Measurements from ENCODE around the gene RIMKLA. TPM values are rescaled to one million over a fixed set of nuclear protein-coding genes. Genes with fewer than 3 reads are reported as not detected.

The RIMKLA gene
- total RNA-seq, 1 donor = not detected

DNA sequence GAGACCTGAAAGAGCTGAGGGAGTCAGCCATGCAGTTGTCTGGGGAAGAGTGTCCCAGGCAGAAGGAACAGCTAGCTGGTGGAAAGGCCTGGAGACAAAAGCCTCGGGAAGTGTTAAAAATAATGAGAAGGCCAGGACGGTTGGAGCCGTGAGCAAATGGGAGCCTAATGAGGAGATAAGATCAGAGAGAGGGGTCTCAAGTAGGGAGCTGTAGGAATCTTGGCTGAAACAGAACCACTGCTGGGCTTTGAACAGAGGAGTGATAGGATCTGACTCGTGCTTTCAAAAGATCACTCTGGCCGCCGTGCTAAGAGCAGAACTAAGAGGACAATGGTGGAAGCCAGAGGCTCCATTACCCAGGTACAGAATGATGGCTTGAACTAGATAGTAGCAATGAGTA lies 43.6 kb upstream of the RIMKLA start:
- TF ChIP-seq, protein P1, sequence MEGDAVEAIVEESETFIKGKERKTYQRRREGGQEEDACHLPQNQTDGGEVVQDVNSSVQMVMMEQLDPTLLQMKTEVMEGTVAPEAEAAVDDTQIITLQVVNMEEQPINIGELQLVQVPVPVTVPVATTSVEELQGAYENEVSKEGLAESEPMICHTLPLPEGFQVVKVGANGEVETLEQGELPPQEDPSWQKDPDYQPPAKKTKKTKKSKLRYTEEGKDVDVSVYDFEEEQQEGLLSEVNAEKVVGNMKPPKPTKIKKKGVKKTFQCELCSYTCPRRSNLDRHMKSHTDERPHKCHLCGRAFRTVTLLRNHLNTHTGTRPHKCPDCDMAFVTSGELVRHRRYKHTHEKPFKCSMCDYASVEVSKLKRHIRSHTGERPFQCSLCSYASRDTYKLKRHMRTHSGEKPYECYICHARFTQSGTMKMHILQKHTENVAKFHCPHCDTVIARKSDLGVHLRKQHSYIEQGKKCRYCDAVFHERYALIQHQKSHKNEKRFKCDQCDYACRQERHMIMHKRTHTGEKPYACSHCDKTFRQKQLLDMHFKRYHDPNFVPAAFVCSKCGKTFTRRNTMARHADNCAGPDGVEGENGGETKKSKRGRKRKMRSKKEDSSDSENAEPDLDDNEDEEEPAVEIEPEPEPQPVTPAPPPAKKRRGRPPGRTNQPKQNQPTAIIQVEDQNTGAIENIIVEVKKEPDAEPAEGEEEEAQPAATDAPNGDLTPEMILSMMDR (IDR thresholded peaks at IDR 0.05; ENCODE audit: extremely low read depth, low read depth, low read length) = no peak
- no peaks in the 10 kb centered on the region for H3K27me3 ChIP-seq (ENCODE audit: insufficient read depth, low read length)
- no peak overlapping the region for H3K4me2 ChIP-seq (ENCODE audit: insufficient read depth, low read length)
- no peak overlapping the region for H3K4me3 ChIP-seq (ENCODE audit: insufficient read depth, low read length)
- H3K36me3 ChIP-seq (ENCODE audit: insufficient read depth, low read length) = no peaks in the 10 kb centered on the region
- peaks cover 19% of the 10 kb centered on the region for H3K4me1 ChIP-seq (ENCODE audit: insufficient read depth, low read length)
- H2AFZ ChIP-seq (ENCODE audit: low read length) = no peak overlapping the region
- peaks cover 22% of the 10 kb centered on the region for H4K20me1 ChIP-seq (ENCODE audit: insufficient read depth, low read length)
- peaks cover 30% of the 10 kb centered on the region for H3K79me2 ChIP-seq (ENCODE audit: insufficient read depth, low read length)
- H3K27ac ChIP-seq (ENCODE audit: low read depth, low read length) = no peak overlapping the region
- no peak for DNase-seq (ENCODE audit: insufficient read length, low spot score, missing footprints)
- H3K9me3 ChIP-seq (ENCODE audit: low read depth, low read length) = no peaks in the 10 kb centered on the region

DNA sequence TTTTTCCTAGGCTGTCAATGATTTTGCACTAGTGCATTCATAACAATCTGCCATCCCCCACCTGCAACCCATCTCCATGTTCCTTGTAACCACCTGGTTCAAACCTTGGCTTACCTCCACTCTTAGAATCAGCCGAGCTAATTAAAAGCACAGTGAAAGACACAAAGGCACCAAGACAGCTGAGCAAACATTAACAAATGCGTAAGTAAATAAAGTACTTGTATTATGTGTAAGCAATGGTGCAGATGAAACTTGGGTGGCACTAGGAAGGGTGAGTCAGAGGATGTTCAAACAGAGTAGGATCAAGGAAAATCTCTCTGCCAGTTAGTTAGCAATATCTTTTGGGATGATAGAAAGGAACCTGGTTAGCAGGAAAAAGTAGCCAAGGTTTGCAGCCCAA lies 40.5 kb upstream of the RIMKLA start:
- H3K4me1 ChIP-seq (ENCODE audit: insufficient read depth, low read length) = peaks cover 5% of the 10 kb centered on the region
- no peak overlapping the region for H3K4me2 ChIP-seq (ENCODE audit: insufficient read depth, low read length)
- no peak overlapping the region for H2AFZ ChIP-seq (ENCODE audit: low read length)
- H4K20me1 ChIP-seq (ENCODE audit: insufficient read depth, low read length) = no peaks in the 10 kb centered on the region
- no peak overlapping the region for H3K27ac ChIP-seq (ENCODE audit: low read depth, low read length)
- H3K36me3 ChIP-seq (ENCODE audit: insufficient read depth, low read length) = no peaks in the 10 kb centered on the region
- H3K27me3 ChIP-seq (ENCODE audit: insufficient read depth, low read length) = no peaks in the 10 kb centered on the region
- no peak for DNase-seq (ENCODE audit: insufficient read length, low spot score, missing footprints)
- no peak overlapping the region for H3K4me3 ChIP-seq (ENCODE audit: insufficient read depth, low read length)
- TF ChIP-seq, protein P1 (IDR thresholded peaks at IDR 0.05; ENCODE audit: extremely low read depth, low read depth, low read length) = no peak
- no peaks in the 10 kb centered on the region for H3K9me3 ChIP-seq (ENCODE audit: low read depth, low read length)
- H3K79me2 ChIP-seq (ENCODE audit: insufficient read depth, low read length) = no peaks in the 10 kb centered on the region

DNA sequence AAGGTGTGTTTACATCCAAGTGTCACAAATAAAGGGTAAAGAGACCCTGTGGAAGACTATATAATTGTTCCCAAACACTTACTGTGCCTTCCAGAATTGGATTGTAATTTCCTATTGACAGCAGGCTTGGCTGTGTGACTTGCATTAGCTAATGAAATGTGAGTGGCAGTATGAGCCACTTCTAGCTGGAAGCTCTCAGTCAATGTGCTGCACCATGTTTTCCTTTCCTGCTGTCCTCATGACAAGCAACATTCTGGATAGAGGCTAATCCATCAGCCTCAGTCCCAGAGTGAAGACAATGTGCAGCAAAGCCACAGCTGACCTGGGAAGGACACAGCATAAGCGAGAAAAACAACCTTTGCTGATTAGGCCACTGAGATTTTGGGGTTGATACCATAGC lies 39.7 kb upstream of the RIMKLA start:
- no peak for DNase-seq (ENCODE audit: insufficient read length, low spot score, missing footprints)
- Histone ChIP-seq H3K36me3 (ENCODE audit: insufficient read depth, low read length) (no peaks in the 10 kb centered on the region), H3K27ac (ENCODE audit: low read depth, low read length) (no peak overlapping the region), H4K20me1 (ENCODE audit: insufficient read depth, low read length) (no peaks in the 10 kb centered on the region), H2AFZ (ENCODE audit: low read length) (no peak overlapping the region), H3K79me2 (ENCODE audit: insufficient read depth, low read length) (no peaks in the 10 kb centered on the region), H3K27me3 (ENCODE audit: insufficient read depth, low read length) (peaks cover 4% of the 10 kb centered on the region), H3K9me3 (ENCODE audit: low read depth, low read length) (no peaks in the 10 kb centered on the region), H3K4me1 (ENCODE audit: insufficient read depth, low read length) (peaks cover 5% of the 10 kb centered on the region), H3K4me2 (ENCODE audit: insufficient read depth, low read length) (no peak overlapping the region), H3K4me3 (ENCODE audit: insufficient read depth, low read length) (no peak overlapping the region)
- TF ChIP-seq, protein P1 (IDR thresholded peaks at IDR 0.05; ENCODE audit: extremely low read depth, low read depth, low read length) = no peak

DNA sequence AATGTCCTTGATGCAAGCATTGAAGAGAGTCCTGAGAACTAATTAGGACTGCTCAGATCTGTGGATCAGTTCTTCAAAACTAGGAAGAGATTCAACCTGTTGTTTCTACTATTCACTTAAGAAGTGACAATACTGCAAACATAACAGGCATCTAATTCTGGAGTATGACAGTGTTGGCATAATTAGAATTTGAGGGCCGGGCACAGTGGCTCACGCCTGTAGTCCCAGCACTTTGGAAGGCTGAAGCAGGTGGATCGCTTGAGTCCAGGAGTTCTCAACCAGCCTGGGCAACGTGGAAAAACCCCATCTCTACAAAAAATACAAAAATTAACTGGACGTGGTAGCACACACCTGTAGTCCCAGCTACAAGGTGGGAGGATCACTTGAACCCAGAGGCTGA lies 37.5 kb upstream of the RIMKLA start:
- Histone ChIP-seq H3K4me1 (ENCODE audit: insufficient read depth, low read length) (no peaks in the 10 kb centered on the region), H3K9me3 (ENCODE audit: low read depth, low read length) (no peaks in the 10 kb centered on the region), H3K4me2 (ENCODE audit: insufficient read depth, low read length) (no peak overlapping the region), H2AFZ (ENCODE audit: low read length) (no peak overlapping the region), H3K4me3 (ENCODE audit: insufficient read depth, low read length) (no peak overlapping the region), H3K27me3 (ENCODE audit: insufficient read depth, low read length) (peaks cover 4% of the 10 kb centered on the region), H3K36me3 (ENCODE audit: insufficient read depth, low read length) (no peaks in the 10 kb centered on the region), H3K79me2 (ENCODE audit: insufficient read depth, low read length) (no peaks in the 10 kb centered on the region), H3K27ac (ENCODE audit: low read depth, low read length) (no peak overlapping the region), H4K20me1 (ENCODE audit: insufficient read depth, low read length) (no peaks in the 10 kb centered on the region)
- TF ChIP-seq, protein P1 (IDR thresholded peaks at IDR 0.05; ENCODE audit: extremely low read depth, low read depth, low read length) = no peak
- DNase-seq (ENCODE audit: insufficient read length, low spot score, missing footprints) = no peak
